Right ventricle myocardium superior (tissue), 1 donor: ENCODE measurements around the gene C4orf17. TPM values are rescaled to one million over a fixed set of nuclear protein-coding genes. Genes with fewer than 3 reads are reported as not detected.
A peak's percentile ranks its signal among the peaks of the same experiment; 100 is the strongest.
"Not testable (repeated sequence)": the region's sequence is repeated elsewhere in the genome, so short reads cannot be mapped to it uniquely, and the experiment has no call there.

Experiments
- ATAC-seq: fragments of 200-7000 bp; cut with Tn5 transposase; one replicate; pipeline ENCODE4 v1.9.1; 2020; ENCODE audit warnings: mild to moderate bottlenecking; ENCODE audit not compliant: poor library complexity
- DNase-seq: peaks from one replicate; pipeline ENCODE4 v3.0.0-alpha.2; 2020
- intact Hi-C: fragments of 100-400 bp; cut with DNase I; formaldehyde crosslinking; loops from one replicate; pipeline ENCODE4 v1.11.2; 2022
- total RNA-seq: library from RNA; stranded (reverse); fragmentation: NEBNext Ultra II Directional; extraction: Animal tissue kit (Norgen Biotek cat#: 25700); gene quantifications from one replicate; pipeline ENCODE4 v1.2.1, GENCODE V29; 2021
- donor health status: DM: no; HTN: yes; CAD: no; lungs with severe emphysema.

Gene C4orf17
- total RNA-seq, 1 donor from 2014 or later, result not detected

DNA sequence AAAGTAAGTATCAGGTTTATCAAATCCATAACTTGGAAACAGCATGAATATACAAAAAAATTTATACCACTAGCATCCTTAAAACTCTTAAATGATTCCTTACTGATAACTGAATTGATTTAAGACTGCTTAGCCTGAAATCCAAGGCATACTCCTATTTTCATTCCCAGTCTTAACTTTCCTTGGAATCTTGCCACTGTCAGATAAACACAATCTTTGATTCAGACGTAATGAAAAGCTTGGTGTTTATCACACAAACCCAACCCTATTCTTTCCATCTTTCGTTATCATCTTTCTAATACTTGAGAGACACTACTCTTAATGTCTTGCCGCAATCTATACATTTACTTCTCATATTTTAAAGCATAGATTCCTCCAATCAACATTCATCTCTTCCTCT, 19.1 kb downstream of the C4orf17 start:
- DNase-seq, result no peak
- no peak for ATAC-seq
- intact Hi-C loops, result no loop called here

DNA sequence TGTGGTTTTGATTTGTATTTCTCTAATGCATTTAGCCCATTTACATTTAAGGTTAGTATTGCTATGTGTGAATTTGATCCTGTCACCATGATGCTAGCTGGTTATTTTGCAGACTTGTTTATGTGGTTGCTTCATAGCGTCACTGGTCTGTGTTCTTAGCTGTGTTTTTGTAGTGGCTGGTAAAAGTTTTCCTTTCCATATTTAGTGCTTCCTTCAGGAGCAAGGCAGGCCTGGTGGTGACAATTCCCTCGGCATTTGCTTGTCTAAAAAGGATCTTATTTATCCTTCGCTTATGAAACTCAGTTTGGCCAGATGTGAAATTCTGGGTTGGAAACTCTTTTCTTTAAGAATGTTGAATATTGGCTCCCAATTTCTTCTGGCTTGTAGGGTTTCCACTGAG, 23.9 kb downstream of the C4orf17 start:
- DNase-seq, ATAC-seq, intact Hi-C loops: not testable (repeated sequence)

DNA sequence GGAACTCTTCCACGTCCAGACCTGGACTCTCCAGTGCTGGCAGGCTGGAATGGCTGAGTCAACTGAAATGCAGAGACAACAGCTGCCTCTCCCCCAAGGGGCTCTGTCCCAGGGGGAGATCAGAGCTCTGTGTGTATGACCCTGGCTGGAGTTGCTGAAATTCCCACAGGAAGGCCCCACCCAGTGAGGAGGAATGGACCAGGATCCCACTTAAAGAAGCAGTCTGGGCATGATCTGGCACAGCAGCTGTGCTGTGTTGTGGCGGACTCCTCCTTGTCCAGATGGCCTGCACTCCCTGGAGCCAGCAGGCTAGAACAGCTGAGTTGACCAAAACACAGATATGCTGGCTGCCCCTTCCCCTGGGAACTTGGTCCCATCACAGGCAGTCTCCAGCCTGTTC, 25.4 kb downstream of the C4orf17 start:
- ATAC-seq, result peak; percentile 48

DNA sequence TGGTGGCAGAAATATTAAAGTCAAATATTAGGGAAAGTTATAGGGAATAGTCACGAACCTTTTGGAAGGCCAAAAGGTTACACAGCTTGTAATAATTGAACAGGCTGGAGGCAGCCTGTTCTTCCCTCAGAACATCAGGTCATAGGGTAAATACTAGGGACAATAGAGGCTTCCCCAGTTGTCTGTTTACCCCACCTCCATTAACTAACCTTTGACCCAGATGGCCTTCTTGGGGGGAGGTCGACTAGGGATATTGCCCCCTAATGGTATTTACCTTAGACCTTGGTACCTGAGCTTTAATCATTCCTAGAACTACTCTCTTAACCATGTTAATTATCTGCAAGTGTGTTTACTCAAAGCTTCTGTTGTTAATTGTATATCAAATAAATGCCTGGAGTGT, 26.0 kb downstream of the C4orf17 start:
- intact Hi-C loops, result no loop called here
- ATAC-seq (no peak), DNase-seq (no peak)

More for the DNA sequence above, 25.4 kb downstream of the C4orf17 start:
- DNase-seq, result no peak
- intact Hi-C loops, result no loop called here

DNA sequence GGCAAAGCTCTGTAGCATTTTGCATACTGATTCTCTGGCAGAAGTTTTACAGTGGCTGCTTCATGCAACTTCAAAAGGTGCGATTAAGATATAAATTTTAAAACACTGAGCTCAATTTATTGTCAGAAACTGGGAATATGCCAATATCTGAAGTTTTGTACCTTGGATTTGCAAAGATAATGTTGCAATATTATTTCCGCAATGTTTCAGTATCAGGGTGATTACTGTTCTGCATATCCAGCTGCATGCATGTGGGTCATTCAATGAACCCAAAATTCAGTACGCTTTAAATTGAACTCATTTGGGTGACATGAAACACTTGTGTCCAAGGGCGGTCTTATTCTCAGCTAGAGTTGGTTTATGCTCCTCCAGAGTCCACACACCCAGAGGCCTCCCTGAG, 26.9 kb downstream of the C4orf17 start:
- DNase-seq, result no peak
- ATAC-seq, result no peak
- intact Hi-C loops, result no loop called here

DNA sequence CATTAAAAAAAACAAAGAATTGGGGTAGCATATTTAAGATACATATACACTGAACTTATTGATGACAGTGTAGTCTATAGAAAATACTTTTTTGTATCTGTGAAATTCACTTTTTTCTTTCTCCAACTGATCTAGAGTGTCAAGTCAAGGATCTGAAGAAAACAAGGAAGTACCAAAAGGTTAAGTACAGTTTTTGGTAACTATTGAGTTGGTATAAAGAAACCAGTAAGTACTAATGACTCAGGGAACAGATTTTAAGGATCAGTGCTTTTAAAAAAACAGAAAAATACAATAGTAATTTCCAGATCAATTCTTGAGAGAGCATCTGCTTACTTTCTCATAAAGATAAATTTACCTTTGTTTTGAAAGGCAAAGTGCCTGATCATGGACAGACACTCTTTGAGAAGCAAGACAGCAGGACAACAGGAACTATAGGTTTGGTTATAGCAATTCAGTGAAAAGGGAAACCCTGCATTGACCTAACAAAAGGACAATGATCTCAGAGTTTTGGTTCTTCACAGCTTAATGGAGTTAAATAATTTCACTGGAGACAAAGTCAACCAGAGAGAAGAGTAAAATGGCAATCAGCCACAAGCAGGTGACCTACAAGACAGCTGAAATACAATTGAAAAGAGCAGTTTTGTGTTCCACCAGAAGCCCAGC, 29.6 kb downstream of the C4orf17 start:
- intact Hi-C loops, result no loop called here
- no peak for DNase-seq

DNA sequence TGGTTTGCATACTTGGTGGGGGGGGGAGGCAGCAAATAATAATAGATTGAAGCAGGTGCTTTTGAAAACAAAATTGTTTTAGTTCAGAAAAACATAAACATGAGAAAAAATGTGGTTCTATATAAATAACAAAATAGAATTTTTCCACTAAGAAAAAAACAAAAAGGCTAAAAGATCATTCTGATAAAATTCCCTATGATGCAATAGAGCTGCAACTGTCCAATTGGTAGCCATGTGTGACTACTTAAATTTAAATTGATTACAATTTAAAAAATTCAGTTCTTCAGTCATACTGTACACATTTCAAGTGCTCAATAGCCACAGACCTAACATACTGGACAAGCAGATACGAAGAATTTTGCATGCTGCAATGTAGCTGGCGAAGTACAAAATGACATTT, 42.1 kb downstream of the C4orf17 start:
- intact Hi-C loops, result loop anchor here (5.0 kb wide), 1 partner anchor 329 kb away; no protein-coding TSS in a partner anchor
- ATAC-seq (no peak), DNase-seq (no peak)

More for the DNA sequence above, 29.6 kb downstream of the C4orf17 start:
- no peak for ATAC-seq

DNA sequence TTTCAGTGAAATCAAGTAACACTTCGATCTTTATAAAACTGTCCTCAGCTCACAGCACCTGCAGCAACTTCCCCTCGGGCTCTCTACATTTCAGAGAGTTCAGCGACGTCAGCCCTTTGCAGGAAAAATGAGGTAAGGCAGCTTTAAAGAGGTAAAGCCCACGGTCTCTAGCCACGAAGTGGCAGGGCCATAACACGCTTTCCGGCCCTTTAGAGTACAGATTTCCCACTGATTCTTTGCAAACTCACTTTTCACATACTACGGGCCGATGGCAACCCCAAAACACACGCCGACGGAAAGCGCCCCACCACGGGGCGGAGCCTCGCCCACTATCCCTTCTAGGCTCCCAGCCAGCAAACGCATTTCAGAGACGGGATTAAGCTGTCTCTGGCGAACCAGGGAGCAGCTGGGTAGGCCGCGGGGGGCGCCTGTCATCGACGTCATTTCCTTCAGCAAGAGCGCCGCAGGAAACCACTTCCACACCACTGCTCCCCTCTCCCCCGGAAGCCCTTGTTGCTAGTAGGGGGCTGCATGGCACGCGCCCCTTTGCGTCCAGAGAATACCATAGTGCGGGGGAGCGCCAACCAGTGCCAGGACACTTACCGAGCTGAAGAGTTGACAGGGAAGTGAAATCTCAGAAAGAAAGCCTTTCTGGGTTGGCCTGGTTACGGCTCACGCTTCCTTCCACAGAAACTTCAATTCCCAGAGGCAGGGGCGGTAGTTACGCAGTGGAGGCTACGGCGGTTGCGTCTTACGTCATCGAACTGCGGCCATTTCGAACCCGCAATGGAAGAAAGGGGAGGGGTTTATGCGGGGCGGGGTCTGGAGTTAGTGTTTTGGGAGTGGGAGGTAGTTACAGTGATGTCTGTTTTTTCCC, 52.7 kb downstream of the C4orf17 start, which contains the start of gene TRMT10A:
Gene TRMT10A, minus strand, starts transcription at position 730 of the 877 bp plus-strand sequence. CDS start 4,701 bp downstream, outside the sequence.
- intact Hi-C loops, result loop anchor here (5.0 kb wide), 2 partner anchors 324 to 384 kb away; partner anchors contain the start of gene DNAJB14
- ATAC-seq (peak; percentile 99), DNase-seq (peak; percentile 99)

DNA sequence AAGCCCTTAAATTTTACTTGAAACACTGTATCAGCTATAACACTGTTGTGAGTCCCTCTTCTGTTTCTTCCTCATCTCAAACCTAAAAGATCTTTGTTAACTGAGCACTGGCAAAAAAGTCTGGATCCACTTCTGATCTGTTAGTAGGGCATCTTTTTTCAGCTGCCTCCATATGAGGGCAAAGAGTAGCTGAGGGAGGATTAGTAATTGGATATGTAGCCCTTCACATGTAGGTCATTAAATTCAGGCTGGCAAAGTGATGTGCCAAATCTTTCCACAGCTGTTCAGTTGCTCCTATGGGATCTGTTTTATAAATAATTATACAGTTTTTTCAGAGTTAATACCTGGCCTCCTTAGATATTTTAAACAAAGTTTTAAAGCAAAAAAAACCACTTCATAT, 54.1 kb downstream of the C4orf17 start:
- DNase-seq (no peak), ATAC-seq (no peak)
- intact Hi-C loops, result loop anchor here (5.0 kb wide), 2 partner anchors 322 to 382 kb away; partner anchors contain the start of gene DNAJB14

DNA sequence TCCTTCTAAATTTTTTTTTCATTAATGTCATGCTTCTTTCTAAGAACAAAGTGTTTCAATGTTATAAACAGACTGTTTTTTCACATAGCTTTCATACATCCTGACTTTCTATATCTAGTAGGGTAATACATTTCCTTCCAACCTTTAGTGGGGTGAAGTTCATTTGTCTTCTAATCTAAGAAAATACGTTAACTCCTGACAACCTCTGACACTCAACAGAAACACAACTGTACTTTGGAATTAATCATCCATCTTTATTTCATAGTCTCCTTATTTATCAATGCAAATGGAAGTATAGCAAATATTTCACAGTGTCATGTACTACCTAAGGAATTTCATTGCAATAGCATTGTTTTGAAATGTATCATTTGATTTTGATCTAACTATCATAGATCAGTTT, 61.1 kb downstream of the C4orf17 start:
- intact Hi-C loops, result no loop called here
- DNase-seq, result no peak
- ATAC-seq, result no peak

DNA sequence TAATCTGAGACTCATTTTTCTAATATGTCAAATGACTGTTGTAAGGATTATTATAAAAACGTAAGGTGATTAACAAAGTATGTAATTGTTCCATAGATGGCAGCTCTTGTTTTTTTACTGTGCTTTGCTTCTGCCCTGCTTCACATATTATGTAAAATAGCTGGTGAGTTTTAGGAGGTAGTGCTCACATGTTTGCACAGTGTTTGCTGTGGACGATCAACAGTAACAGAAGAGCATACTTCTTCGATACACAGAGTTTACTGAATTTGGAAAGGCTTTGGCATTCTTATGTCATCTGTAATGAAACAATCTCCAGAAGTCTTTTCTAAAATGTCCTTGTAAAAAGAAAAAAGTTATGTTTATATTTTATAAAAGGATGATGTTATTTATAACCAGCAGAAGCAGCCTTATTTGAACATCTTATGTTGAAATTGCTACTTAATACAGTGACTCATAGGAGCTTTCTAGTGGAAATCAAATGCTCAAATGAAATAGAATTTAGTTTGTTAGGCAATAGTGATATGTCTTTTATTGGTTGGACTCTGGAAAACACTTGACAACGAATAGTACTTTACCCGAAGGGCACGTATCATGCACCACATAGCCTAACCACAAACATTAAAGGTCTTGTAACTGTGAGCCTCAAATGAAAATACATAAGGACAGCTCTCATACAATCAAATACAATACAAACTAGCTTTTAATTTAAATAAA, 61.9 kb downstream of the C4orf17 start:
- ATAC-seq (peak; percentile 60), DNase-seq (no peak)
- intact Hi-C loops, result no loop called here

DNA sequence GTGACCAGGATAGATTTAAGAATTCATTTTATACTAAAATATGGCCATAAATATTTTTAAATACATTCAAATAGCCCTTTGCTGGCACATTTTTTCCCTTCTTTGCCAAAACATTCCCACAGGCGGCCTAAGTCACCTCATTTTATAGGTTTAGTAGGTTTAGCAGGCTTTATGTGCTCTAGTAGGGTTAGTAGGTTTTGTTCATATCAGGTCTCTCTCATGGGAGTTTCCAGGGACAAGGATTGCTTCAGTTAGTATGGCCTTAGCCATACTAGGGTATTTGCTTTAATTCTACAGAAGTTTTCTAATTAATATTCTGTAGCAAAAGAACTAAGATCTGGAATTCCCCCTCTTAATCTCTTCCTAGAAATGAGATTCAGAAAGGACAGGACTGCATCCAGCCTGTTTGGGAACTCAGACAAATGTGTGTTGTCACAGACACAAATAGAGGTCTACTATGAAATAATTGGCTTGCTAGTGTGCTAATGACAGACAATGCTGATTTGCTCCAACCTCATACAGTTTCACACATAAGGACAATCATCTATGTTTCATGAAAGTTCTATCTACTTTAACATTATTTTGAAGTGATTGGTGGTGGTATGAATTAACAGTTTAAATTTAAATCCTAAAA, 63.0 kb downstream of the C4orf17 start:
- no peak for ATAC-seq
- intact Hi-C loops, result no loop called here

DNA sequence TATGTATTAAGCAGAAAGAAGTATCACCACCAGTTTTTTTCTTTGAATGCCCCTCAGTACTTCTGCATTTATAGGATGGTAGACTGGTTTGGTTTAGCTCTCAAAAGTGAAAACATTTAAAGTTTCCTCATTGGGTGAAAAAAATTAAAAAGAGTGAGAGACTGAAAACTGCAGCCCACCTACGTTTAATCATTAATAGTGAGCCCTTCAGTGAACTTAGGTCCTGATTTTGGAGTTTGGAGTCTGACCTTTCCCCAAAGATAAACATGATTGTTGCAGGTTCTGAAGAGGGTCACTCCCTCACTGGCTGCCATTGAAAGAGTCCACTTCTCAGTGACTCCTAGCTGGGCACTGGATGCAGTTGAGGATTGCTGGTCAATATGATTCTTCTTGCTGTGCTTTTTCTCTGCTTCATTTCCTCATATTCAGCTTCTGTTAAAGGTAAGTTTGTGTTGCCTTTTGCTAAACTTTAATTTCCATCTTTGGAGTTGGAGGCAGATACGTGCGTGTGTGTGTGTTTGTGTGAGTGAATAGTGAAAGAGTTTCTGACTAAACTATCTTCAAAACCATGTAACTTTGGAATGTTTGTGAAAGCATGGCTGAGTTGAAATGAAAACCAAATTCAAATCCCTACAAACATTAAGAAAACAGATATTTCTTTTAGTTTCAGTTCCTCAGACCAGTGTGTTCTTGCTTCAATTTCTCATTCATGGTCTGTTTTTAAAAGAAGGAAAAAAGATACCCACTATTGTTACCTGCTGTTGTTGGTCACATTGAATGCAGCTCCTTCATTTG, 63.9 kb downstream of the C4orf17 start, which contains the start of gene MTTP:
Gene MTTP, plus strand, starts transcription at position 295 of the 795 bp plus-strand sequence. Its CDS starts 86 bp downstream, at position 381.
- intact Hi-C loops, result no loop called here
- DNase-seq, result no peak
- no peak for ATAC-seq

More for the DNA sequence above, 63.0 kb downstream of the C4orf17 start:
- no peak for DNase-seq

DNA sequence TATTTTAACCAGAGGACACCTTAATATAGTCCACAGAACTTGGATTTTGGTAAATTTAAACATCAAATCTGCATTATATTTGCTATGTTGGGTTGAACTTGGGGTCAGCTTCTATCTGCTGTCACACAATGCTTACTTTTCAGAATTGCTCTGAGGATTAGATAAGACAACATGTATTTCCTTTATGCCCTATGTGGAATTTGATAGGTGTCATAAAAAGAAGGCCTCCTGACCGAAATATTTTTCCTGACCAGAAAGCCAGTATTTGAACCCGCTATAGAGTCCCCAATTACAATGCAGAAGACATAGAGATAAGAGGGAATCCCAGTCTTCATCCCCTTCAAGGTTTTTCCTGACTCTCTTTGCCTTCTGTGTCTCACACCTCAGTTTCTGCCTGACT, 67.9 kb downstream of the C4orf17 start:
- DNase-seq (no peak), ATAC-seq (no peak)
- intact Hi-C loops, result no loop called here

DNA sequence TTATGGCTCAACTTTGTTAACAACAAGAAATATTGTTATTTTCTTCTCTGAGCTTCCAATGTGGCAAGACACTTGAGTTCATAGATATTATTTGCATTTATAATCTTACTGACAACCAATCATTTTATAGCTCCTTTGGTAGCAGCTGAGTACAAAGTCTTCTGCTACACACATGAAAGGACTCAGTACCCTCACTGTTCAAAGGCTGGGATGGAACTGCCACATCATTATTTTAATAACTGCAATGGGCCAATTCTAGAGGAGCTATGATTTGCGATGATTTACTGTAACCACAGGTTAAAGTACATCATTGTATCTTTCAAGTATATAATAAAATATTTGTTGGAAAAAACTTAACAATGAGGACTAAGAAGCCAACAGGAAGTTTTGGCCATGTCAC, 74.7 kb downstream of the C4orf17 start:
- intact Hi-C loops, result no loop called here
- no peak for DNase-seq
- no peak for ATAC-seq

DNA sequence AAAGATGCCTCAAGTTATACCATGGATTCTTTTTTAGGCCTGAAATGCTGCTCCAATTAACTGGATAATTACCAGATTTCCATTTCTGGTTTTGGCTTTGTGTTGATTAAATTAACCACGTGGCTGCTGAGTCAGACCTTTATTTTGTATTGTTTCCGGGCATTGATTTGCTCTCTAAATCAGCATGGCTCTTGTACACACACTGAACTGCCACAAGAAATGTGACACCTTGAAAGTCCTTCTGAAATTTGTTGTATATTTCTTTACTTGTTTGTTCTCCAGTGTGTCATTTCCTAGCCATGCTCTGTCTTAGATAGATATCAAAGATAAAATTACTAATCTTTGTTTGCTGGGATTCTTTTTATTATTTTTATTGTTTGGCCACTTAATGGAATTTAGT, 75.5 kb downstream of the C4orf17 start:
- no peak for ATAC-seq
- intact Hi-C loops, result no loop called here
- DNase-seq, result no peak

DNA sequence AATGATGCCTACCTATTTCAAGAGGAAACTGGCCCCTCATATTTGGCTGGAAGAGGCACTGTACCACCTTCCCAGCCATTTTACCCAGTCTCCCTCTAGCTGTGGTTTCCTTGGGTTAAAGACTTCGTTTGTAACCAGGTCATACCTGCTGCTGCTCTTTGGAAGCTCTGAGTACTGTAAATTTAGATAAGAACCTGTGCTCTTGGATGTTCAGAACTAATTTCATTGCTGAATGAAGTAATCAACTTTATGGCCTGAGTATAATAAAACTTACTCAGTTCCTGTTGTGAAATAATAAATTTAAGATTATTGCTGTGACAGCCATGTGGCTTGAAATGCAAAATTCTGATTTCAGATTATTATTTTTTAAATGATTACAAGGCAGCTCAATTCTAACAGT, 76.0 kb downstream of the C4orf17 start:
- intact Hi-C loops, result no loop called here

DNA sequence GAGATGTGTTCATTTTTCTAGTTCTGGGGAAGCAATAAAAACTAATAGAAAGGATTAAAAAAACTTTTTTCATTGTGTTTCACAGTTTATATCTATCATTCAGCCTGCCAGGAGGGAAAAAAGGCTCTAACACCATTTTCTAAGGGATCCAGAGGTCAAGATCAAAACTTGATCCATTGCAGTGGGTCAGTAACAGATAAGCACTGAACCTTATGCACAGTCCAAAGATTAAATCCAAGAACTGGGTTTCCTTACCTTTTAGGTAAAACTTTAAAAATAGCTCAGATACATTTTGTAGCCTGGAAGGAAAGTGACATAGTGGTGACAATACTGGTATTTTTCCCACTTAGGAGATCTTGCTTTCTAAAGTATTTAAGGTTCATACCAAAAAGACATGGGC, 76.5 kb downstream of the C4orf17 start:
- intact Hi-C loops, result no loop called here
- ATAC-seq (no peak), DNase-seq (no peak)

More for the DNA sequence above, 76.0 kb downstream of the C4orf17 start:
- ATAC-seq, result no peak
- DNase-seq, result no peak
